Measurements from ENCODE around the gene C12orf56. TPM values are rescaled to one million over a fixed set of nuclear protein-coding genes. Genes with fewer than 3 reads are reported as not detected.
A peak's percentile ranks its signal among the peaks of the same experiment; 100 is the strongest.
"Not testable (repeated sequence)": the region's sequence is repeated elsewhere in the genome, so short reads cannot be mapped to it uniquely, and the experiment has no call there.

C12orf56 gene
- total RNA-seq, 1 experiment from 2014 or later, result not detected

DNA sequence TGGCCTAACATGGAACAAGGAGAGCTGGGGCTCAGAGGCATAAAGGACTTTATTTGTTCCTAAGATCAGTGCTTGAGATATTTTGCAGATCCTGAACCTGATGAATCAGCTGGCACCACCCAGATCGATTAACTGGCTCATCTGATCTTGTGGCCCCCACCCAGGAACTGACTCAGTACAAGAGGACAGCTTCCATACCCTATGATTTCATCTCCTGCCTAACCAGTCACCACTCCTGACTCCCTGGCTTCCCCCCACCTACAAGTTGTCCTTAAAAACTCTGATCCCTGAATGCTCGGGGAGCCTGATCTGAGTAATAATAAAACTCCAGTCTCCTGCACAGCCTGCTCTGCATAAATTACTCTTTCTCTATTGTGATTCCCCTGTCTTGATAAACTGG, 5.1 kb downstream of the C12orf56 start:
- peak; percentile 32 for DNase-seq (ENCODE audit: low read depth)

DNA sequence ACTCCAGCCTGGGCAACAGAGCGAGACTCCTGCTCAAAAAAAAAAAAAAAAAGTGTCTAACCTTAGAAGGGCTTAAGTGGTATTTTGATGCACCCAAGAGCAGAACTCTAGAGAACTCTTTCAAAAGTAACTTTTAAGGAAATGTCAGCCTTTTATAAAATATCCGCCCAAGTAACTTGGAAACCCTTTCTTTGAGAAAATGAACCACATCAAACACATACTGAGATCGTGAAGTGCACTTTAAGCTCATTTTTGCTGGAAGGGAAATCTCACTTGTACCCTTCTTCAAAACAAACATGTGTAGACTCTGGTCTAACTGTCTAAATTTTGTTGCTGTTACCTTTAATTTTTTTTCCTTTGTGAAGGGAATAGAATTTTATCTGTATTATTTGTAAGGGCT, 5.5 kb downstream of the C12orf56 start:
- DNase-seq (ENCODE audit: low read depth), result no peak

DNA sequence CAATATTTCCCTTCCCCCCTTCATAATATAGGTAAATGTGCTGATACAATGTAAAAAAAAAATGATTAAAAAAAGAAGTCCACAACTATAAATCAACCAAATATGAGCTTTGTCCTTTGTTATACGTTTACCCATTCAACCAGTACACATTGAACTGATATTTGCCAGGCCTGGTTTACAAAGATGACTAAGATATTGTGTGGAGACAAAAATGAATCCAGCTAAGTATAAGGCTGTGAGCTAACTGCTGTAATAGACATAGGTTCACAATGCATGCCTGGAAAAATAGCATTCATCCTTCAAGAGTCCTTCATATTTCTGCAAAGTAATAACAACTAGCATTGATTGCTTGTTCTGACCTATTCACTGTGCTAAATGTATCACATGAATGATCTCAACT, 6.9 kb downstream of the C12orf56 start:
- DNase-seq (ENCODE audit: low read depth), result no peak

DNA sequence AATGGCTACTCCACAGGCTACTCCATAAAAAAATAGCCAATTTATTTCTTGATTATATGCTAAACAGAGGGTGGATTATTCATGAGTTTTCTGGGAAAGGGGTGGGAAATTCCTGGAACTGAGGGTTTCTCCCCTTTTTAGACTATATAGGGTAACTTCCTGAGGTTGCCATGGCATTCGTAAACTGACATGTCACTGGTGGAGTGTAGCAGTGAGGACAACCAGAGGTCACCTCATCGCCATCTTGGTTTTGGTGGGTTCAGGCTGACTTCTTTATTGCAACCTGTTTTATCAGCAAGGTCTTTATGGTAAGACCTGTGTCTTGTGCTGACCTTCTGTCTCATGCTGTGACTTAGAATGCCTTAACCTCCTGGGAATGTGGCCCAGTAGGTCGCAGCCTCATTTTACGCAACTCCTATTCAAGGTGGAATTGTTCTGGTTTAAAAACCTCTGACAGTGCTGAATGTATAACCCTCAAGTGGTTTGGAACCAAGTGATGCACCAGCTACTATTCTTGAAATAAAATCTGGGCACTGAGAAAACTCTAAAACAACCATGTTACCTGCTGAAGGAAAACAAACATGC, 27.7 kb downstream of the C12orf56 start:
- DNase-seq (ENCODE audit: low read depth), result no peak

- not testable (repeated sequence) for DNase-seq (ENCODE audit: low read depth)
Measured at GRCh38 chr12:64361173-64361572, 29.4 kb downstream of the C12orf56 start.

- not testable (repeated sequence) for DNase-seq (ENCODE audit: low read depth)
Measured at GRCh38 chr12:64356209-64356608, 34.3 kb downstream of the C12orf56 start.

DNA sequence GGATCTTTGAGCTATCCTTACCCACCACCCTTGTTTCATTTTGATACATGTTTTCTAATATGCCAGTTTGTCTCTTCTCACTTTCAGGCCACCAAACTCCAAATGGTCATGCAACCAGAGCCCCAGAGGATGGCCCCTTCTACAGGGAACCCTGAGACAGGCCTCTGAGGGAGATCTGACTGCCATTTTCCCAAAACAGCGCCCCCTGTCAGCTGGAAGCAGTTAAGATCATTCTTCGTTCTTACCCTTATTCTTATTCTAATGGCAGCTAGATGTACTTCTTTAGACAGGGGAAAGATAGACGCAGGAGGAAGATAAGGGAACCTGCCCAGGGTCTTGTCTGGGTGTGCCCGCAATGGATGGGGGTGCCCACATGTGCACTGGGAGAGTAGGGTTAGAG, 38.4 kb downstream of the C12orf56 start:
- DNase-seq (ENCODE audit: low read depth), result no peak

GRCh38 chr12:64351265-64351664, 39.3 kb downstream of the C12orf56 start:
- no peak for DNase-seq (ENCODE audit: low read depth)

DNA sequence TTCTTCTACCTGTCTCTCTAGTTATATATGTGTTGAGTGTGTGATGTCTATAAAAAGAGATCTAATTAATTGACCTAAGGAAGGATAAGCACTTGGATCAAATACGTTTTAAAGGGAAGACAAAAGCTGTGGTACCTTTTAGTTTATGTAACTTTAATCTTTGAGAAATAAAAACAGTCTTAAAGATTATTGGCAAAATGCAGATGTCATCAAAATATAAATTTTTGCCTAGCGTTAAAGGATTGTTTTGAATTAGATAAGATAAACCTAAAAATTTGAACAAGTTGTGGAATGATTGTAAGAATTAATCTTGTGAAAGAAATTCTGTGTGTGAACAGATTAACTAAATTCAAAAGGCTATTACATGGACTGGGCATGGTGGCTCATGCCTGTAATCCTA, 42.9 kb downstream of the C12orf56 start:
- no peak for DNase-seq (ENCODE audit: low read depth)

DNA sequence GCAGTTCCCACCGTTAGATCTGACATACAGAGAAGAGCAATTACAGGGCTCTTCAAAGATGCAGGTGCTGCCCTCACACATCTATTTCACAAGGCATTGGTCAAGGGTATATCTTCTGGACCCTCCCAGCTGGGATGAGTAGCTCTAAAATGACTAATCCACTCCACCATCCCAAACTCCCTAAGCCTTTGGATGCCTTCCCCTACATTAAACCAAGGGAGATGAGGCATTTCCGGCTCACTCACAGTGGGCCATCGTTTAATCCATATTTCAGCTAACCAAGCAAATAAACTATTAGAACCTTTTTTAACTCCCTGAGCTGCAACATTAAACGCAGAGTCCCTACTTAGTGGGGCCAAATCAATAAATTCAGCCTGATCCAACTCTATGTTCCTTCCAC, 45.9 kb downstream of the C12orf56 start:
- peak; percentile 48 for DNase-seq (ENCODE audit: low read depth)

- not testable (repeated sequence) for DNase-seq (ENCODE audit: low read depth)
Measured at GRCh38 chr12:64340546-64340945, 50.0 kb downstream of the C12orf56 start.

DNA sequence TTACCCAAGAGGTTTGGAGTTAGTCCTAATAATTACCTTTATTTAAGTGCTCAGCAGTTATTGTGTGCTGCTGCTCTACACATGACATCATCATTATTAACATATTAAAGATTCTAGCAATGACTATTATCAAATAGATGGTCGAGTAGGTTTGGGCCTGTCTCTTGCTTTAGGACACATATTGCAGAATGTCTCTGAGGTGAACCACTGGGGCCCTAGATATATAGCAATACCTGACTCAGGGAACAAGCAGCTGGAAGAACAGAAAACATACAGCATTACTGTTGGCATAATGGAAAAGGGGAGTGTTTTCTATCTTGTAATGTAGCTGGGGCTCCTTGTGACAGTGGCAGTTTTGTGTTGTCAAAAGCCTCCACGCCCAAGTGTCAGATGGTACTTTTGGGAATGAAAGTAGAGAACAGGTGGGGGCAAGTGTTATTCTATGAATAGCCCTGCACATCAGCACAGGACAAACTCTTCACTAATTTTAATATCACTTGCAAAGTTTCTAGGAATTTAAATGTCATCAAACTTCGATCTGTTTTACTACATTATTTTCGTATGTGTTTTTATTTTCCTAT, 54.6 kb downstream of the C12orf56 start:
- DNase-seq (ENCODE audit: low read depth), result no peak

DNA sequence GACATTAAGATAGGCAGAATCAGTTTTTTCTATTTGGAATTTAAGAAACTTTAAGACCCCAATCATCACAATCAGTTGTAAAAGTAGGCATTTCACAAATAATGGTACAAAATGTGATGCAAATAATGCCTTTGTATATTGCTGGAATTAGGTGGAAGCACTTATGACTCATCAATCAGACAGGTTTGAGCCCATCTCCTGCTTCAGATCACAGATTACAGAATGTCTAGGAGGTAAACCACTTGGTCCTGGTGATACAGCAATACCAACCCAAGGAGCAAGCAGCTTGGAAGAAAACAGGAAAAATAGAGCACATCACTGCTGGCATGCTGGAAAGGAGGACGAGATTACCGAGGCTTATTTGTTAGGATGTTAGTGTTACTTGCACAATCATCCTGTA, 57.6 kb downstream of the C12orf56 start:
- DNase-seq (ENCODE audit: low read depth), result no peak

- no peak for DNase-seq (ENCODE audit: low read depth)
Measured at GRCh38 chr12:64332296-64332695, 58.3 kb downstream of the C12orf56 start.

GRCh38 chr12:64329031-64329710, 61.4 kb downstream of the C12orf56 start:
- not testable (repeated sequence) for DNase-seq (ENCODE audit: low read depth)

- DNase-seq (ENCODE audit: low read depth), result no peak
Measured at GRCh38 chr12:64325055-64325454, 65.5 kb downstream of the C12orf56 start.

GRCh38 chr12:64323476-64324225, 66.9 kb downstream of the C12orf56 start:
- DNase-seq (ENCODE audit: low read depth), result no peak

DNA sequence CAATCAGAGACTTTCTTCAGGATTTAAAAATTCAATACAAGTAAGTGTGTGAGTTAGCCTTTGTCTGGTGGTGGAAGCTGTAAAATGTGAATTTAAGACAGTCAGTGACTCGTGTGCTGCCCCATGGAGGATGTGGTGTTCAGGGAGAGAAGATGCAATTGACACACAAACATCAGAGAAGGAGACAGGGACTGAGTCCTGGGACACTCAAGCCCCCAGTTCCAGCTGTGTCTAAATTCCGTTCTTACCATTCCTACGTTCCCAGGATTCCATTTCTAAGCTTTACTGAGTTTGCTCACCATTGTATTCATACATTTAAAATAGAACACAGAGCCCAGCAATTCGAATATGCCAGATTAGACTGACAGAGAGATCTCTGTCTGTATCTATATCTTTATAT, 67.6 kb downstream of the C12orf56 start:
- DNase-seq (ENCODE audit: low read depth), result no peak

DNA sequence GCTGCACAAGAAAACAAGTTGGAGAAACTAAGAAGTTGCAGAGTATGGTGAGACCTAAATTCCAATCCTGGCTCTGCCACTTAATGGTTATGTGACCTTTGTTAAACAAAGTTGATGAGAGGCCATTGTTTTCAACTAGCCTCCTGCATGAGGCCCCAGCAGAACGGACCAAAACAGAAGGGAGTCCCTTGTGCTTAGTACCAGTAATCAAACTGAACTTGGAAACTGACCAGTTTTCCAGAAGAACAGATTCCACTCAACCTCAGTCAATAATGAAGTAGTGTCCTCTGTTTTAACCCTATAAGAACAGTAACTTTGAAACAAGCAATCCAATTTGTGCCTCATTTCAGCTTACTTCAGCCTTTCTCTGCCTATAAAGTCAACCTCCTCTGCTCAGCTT, 69.9 kb downstream of the C12orf56 start:
- no peak for DNase-seq (ENCODE audit: low read depth)

DNA sequence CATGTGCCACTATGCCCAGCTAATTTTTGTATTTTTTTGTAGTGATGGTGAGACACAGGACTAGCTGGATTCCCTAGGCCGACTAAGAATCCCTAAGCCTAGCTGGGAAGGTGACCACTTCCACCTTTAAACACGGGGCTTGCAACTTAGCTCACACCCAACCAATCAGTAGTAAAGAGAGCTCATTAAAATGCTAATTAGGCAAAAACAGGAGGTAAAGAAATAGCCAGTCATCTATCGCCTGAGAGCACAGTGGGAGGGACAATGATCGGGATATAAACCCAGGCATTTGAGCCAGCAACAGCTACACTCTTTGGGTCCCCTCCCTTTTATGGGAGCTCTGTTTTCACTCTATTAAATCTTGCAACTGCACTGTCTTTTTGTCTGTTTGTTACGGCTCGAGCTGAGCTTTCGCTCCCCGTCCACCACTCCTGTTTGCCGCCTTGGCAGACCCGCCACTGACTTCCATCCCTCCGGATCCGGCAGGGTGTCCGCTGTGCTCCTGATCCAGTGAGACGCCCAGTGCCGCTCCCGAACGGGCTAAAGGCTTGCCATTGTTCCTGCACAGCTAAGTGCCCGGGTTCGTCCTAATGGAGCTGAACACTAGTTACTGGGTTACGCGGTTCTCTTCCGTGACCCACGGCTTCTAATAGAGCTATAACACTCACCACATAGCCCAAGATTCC, 70.9 kb downstream of the C12orf56 start:
- DNase-seq (ENCODE audit: low read depth), result not testable (repeated sequence)

GRCh38 chr12:64318605-64319004, 72.0 kb downstream of the C12orf56 start:
- DNase-seq (ENCODE audit: low read depth), result peak; percentile 25

GRCh38 chr12:64311877-64312276, 78.7 kb downstream of the C12orf56 start:
- DNase-seq (ENCODE audit: low read depth), result no peak

Measured in M059J (cell line).